SJCRH30 (cell line): ENCODE measurements around the gene CCDC57. TPM values are rescaled to one million over a fixed set of nuclear protein-coding genes. Genes with fewer than 3 reads are reported as not detected.

Source experiments
- DNase-seq, 2 experiments: peaks; one replicate each; pipeline ENCODE4 v3.0.0-alpha.2; 2015 to 2020
- H3K27ac ChIP-seq: fragments of 250-450 bp; sonication (Bioruptor Pico); 2 replicates; pipeline ENCODE4 v1.5.1; 2020; ENCODE audit warnings: mild to moderate bottlenecking, moderate library complexity
- H3K27me3 ChIP-seq: fragments of 250-450 bp; sonication (Bioruptor Pico); 2 replicates; pipeline ENCODE4 v1.5.1; 2020; ENCODE audit warnings: mild to moderate bottlenecking, moderate library complexity
- H3K36me3 ChIP-seq: fragments of 250-450 bp; sonication (Bioruptor Pico); 2 replicates; pipeline ENCODE4 v1.5.1; 2020; ENCODE audit warnings: mild to moderate bottlenecking, moderate library complexity
- H3K4me1 ChIP-seq: fragments of 250-450 bp; sonication (Bioruptor Pico); 2 replicates; pipeline ENCODE4 v1.5.1; 2020; ENCODE audit warnings: mild to moderate bottlenecking, moderate library complexity
- H3K4me3 ChIP-seq: fragments of 250-450 bp; sonication (Bioruptor Pico); 2 replicates; pipeline ENCODE4 v1.5.1; 2020; ENCODE audit warnings: mild to moderate bottlenecking, moderate library complexity
- H3K9me3 ChIP-seq: fragments of 250-450 bp; sonication (Bioruptor Pico); replicated peaks from 2 replicates; pipeline ENCODE4 v1.5.1; 2020; ENCODE audit warnings: mild to moderate bottlenecking, moderate library complexity
- total RNA-seq: library from RNA; depleted of rRNA; stranded (reverse); fragments of >200 nt; shearing (Covaris generic); gene quantifications from 2 replicates; pipeline ENCODE4 v1.2.3, GENCODE V29; 2014

CCDC57 gene
- total RNA-seq, 1 experiment from 2014 or later: 23.5 TPM

DNA sequence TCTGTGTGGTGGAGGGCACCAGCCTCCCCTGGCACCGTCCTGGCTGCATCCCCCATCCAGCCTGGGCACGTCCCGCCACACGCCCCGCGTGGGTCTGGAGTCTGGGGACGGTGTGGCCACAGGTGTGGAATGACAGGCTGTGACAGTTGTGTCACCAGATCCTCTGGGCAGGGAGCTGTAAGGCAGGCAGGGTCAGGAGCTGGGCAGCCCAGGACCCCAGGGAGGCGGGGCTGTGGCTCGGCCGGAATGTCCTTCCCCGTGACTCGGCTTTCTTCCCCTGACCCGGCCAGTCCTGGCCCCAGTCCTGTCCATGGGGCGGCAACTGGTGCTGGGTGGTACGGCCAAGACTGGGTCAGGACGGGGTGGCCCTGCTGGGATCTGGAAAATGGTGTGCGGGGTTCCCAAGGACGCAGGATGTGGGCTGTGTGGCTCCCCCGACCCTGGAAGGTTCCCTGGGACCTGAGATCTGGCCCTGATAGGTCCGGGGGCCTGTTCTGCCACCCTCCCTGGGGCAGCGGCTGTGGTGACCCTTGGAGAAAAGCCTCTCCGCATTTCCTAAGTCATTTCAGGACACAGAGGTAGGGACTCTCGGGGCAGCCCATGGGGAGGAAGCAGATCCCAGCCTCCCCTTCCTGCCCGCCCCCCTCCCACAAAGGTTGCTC, 12.9 kb upstream of the CCDC57 start:
- DNase-seq: no peak
- Histone ChIP-seq H3K9me3 (no peaks in the 10 kb centered on the region; the same call in 1 of the 2 replicates), H3K4me3 (no peak overlapping the region), H3K36me3 (no peaks in the 10 kb centered on the region), H3K27me3 (no peaks in the 10 kb centered on the region), H3K27ac (no peak overlapping the region), H3K4me1 (peaks cover 4% of the 10 kb centered on the region; the same call in 1 of the 2 replicates)

DNA sequence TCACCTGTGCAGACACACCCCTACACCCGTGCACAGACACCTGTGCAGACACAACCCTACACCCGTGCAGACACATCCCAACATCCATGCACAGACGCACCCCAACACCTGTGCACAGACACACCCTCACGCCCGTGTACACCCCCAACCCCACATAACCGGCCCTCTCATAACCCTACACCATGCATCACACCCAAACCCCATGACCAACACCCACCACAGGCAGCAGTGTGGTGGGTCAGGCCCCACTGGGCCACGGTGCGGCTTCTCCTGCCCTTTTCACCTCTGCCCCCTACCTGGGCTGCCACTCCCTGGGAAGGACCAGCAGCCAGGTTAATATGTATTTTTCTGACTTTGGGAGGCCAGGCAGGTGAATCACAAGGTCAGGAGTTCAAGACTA, 12.0 kb upstream of the CCDC57 start:
- DNase-seq: no peak
- no peaks in the 10 kb centered on the region for H3K36me3 ChIP-seq
- no peaks in the 10 kb centered on the region; the same call in 1 of the 2 replicates for H3K9me3 ChIP-seq
- H3K4me1 ChIP-seq: peaks cover 4% of the 10 kb centered on the region; the same call in 1 of the 2 replicates
- H3K27me3 ChIP-seq: no peaks in the 10 kb centered on the region
- H3K4me3 ChIP-seq: no peak overlapping the region
- no peak overlapping the region for H3K27ac ChIP-seq

GRCh38 chr17:82223517-82223916, 10.9 kb upstream of the CCDC57 start:
- Histone ChIP-seq H3K27ac (no peak overlapping the region), H3K36me3 (no peaks in the 10 kb centered on the region), H3K9me3 (no peaks in the 10 kb centered on the region; the same call in 1 of the 2 replicates), H3K4me3 (no peak overlapping the region), H3K4me1 (peaks cover 4% of the 10 kb centered on the region; the same call in 1 of the 2 replicates), H3K27me3 (no peaks in the 10 kb centered on the region)
- no peak for DNase-seq

DNA sequence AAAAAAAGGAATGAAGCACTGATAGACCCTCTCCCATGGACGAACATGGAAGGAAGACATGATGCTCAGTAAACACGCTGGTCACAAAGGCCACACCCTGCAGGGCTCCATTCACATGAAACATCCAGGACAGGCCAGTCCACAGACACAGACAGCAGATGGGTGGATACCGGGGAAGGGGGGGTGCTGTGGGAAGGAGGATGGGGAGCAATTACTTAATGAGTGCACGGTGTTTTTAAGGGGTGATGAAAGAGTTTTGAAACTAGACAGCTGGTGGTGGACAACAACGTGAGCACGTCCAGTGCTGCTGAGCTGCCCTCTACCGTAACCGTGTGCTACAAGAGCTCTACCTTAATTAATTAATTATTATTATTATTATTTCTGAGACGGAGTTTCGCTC, 10.2 kb upstream of the CCDC57 start:
- no peaks in the 10 kb centered on the region for H3K36me3 ChIP-seq
- H3K4me1 ChIP-seq: peaks cover 6% of the 10 kb centered on the region
- H3K4me3 ChIP-seq: no peak overlapping the region

GRCh38 chr17:82221341-82221902, 8.8 kb upstream of the CCDC57 start:
- no peaks in the 10 kb centered on the region for H3K27me3 ChIP-seq
- DNase-seq: no peak
- H3K4me1 ChIP-seq: peaks cover 19% of the 10 kb centered on the region
- H3K4me3 ChIP-seq: no peak overlapping the region
- no peaks in the 10 kb centered on the region for H3K36me3 ChIP-seq
- no peaks in the 10 kb centered on the region; the same call in 1 of the 2 replicates for H3K9me3 ChIP-seq
- H3K27ac ChIP-seq: no peak overlapping the region

More for the DNA sequence above, 10.2 kb upstream of the CCDC57 start:
- Histone ChIP-seq H3K27me3 (no peaks in the 10 kb centered on the region), H3K9me3 (no peaks in the 10 kb centered on the region; the same call in 1 of the 2 replicates), H3K27ac (no peak overlapping the region)
- DNase-seq: no peak

- Histone ChIP-seq H3K27ac (no peak overlapping the region), H3K36me3 (no peaks in the 10 kb centered on the region), H3K4me3 (no peak overlapping the region), H3K9me3 (no peaks in the 10 kb centered on the region; the same call in 1 of the 2 replicates), H3K4me1 (peaks cover 18% of the 10 kb centered on the region), H3K27me3 (no peaks in the 10 kb centered on the region)
- DNase-seq: no peak
These were observed 7.4 kb upstream of the CCDC57 start for GRCh38 chr17:82219753-82220709.

GRCh38 chr17:82219083-82219482, 6.4 kb upstream of the CCDC57 start:
- DNase-seq: no peak
- Histone ChIP-seq H3K9me3 (no peaks in the 10 kb centered on the region; the same call in 1 of the 2 replicates), H3K36me3 (no peaks in the 10 kb centered on the region), H3K4me3 (no peak overlapping the region), H3K27me3 (no peaks in the 10 kb centered on the region), H3K27ac (no peak overlapping the region), H3K4me1 (peaks cover 21% of the 10 kb centered on the region)

GRCh38 chr17:82218349-82219075, 5.9 kb upstream of the CCDC57 start:
- Histone ChIP-seq H3K4me1 (peaks cover 21% of the 10 kb centered on the region), H3K27ac (no peak overlapping the region)
- DNase-seq: no peak

DNA sequence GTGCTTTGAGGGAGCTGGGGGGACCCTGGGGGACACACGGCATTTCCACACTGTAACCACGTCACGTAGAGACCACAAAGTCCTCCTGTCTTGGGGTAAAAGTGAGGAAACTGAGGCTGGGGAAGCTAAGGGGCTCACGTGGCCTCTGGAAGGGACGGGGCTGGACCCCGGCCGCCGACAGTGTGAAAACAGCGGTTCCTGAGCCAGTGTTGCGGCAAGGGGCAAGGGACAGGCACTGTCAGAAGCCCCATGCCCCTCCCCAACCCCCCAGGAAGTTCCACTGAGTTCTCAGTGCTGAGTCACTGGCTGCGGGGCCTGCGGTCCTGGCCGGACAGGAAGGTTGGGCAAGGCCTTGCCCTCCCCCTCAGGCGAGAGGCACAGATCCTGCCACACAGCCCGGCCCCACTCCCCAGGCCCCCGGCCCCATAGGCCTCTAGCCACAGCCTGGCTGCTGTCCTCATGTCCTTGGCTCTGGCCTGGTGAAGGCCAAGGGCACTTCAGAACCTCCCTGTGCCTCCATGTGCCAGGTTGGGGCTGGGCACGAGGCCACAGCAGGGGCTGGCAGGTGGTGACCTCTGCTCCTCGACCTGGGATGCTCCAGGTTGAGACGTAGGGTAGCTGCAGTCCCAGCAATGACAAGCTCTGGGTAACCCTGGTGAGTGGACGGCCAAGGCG, 5.0 kb upstream of the CCDC57 start:
- DNase-seq: peak in 1 of 2 experiments; percentile 71
- Histone ChIP-seq H3K27ac (peak overlapping the region; percentile 37), H3K9me3 (no peaks in the 10 kb centered on the region; the same call in 1 of the 2 replicates), H3K36me3 (no peaks in the 10 kb centered on the region), H3K27me3 (no peaks in the 10 kb centered on the region), H3K4me3 (no peak overlapping the region), H3K4me1 (peaks cover 21% of the 10 kb centered on the region)

More at GRCh38 chr17:82218349-82219075, 5.9 kb upstream of the CCDC57 start:
- H3K4me3 ChIP-seq: no peak overlapping the region
- H3K27me3 ChIP-seq: no peaks in the 10 kb centered on the region
- H3K36me3 ChIP-seq: no peaks in the 10 kb centered on the region
- no peaks in the 10 kb centered on the region; the same call in 1 of the 2 replicates for H3K9me3 ChIP-seq

GRCh38 chr17:82217120-82217529, 4.5 kb upstream of the CCDC57 start:
- Histone ChIP-seq H3K4me1 (peaks cover 21% of the 10 kb centered on the region), H3K27me3 (no peaks in the 10 kb centered on the region), H3K36me3 (no peaks in the 10 kb centered on the region), H3K9me3 (no peaks in the 10 kb centered on the region; the same call in 1 of the 2 replicates), H3K4me3 (no peak overlapping the region), H3K27ac (peak overlapping the region; percentile 37)
- DNase-seq: peak in 1 of 2 experiments; percentile 23

DNA sequence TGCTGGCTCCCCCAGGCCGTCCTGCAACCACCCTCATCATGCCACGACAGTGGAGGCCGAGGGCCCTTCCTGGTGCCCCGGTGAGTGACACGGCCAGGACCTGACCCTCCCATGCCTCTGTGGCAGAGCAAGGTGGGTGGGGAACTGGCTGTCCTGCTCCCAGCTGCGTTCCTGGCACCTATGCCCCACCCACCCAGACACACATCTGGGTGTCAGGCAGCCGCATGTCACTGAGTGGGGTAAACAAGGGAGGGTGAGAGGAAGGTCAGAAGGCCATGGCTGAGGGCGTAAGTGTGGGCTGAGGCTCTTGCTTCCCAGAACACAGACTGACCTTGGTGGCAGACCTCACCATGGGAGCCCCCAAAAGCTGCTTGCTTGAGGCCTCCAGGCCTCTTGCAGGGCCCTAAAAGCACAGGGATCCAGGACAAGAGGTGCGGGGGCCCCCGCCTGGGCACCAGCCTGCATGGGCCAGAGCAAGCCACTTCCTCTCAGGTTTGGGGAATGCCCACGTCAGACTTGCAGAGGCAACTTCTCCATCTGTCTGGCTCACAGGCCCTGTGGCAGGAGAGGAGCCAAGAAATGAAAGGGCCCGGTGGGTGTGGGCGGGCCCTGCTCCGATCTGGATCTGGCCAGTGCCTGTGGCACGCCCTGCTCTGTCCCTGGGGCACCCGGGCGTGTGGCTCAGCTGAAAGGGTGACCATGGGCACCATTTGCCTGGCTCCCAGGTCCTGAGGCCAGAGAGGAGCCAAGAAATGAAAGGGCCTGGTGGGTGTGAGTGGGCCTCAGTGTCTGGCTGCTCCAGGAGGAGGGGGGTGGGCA, 3.9 kb upstream of the CCDC57 start:
- Histone ChIP-seq H3K4me3 (no peak overlapping the region), H3K9me3 (no peaks in the 10 kb centered on the region; the same call in 1 of the 2 replicates), H3K4me1 (peaks cover 23% of the 10 kb centered on the region), H3K27ac (no peak overlapping the region; the same call in 1 of the 2 replicates), H3K27me3 (no peaks in the 10 kb centered on the region), H3K36me3 (no peaks in the 10 kb centered on the region)
- no peak for DNase-seq

DNA sequence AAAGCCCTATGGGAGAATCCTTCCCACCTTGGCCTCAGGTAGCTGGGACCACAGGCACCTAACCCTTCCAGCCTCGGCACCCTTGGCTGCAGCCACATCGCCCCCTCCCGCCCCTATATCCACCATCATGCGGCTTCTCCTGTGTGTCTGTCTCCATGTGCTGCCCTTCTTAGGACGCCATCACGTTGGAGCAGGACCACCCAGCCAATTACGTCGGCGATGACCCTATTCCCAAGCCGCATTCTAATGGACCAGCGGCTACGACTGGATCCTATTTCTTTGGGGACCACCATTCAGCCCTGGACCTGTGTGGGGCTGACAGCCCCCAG, 3.3 kb upstream of the CCDC57 start:
- DNase-seq: no peak
- no peak overlapping the region for H3K27ac ChIP-seq

More for the DNA sequence above, 3.3 kb upstream of the CCDC57 start:
- Histone ChIP-seq H3K9me3 (no peaks in the 10 kb centered on the region; the same call in 1 of the 2 replicates), H3K4me1 (peaks cover 23% of the 10 kb centered on the region), H3K4me3 (no peak overlapping the region), H3K36me3 (no peaks in the 10 kb centered on the region), H3K27me3 (no peaks in the 10 kb centered on the region)
